Suppressor macrophage treated with lipopolysaccharide for 4 hours (primary cell): ENCODE data around the gene CIB4.

Experiments used
- DNase-seq: peaks from one replicate; pipeline ENCODE4 v3.0.0-alpha.2; 2020

CIB4 gene

GRCh38 chr2:26564121-26564644 is 77.0 kb downstream of the CIB4 start:
- no peak for DNase-seq

- DNase-seq, result no peak
Measured at GRCh38 chr2:26563686-26564085, 77.5 kb downstream of the CIB4 start.

- DNase-seq, result no peak
Measured at GRCh38 chr2:26562811-26563645, 78.1 kb downstream of the CIB4 start.

DNA sequence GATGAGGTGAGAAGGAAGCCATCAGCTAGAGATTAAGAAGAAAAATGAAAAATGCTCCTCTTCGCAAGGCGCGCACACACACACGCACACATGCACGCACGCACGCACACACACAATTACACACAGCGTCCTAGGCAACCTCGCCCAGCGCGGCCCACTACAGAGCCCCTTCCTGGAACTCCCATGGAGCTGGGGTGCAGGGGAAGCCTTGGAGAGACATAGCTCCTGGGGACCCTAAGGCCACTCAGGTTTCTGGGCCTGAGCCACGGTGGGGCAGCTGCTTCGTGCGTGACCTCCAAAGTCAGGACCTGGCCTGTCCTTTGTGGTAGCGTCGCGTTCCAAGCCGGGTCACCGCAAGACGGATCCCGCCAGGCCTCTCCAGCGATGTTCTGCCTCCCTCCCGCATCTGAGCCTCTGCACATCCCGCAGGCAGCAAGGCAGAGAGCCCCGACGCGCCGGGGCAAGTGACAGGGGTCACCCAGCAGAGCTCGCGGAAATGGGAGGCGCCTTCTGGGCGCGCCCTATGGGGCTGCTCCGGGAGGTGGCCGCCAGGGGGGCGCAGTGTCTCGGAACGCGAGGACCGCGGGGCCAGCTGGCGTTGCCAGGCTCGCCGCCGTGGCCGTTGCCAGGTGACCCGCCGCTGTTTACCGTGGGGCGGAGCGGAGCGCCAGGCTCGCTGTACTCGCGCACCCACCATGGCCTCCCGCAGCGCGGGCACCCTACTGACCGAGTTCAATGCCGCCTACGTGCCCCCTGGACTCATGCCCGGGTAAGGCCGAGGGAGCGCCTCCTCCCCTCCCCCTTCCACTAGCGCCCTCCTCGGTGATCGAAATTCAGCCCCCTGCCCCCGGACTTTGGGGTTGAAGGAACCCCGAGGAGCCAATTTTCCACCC is 79.0 kb downstream of the CIB4 start:
- peak; percentile 14 for DNase-seq

GRCh38 chr2:26561376-26561775 is 79.8 kb downstream of the CIB4 start:
- DNase-seq, result no peak

- no peak for DNase-seq
Measured at GRCh38 chr2:26560892-26561291, 80.3 kb downstream of the CIB4 start.

GRCh38 chr2:26559556-26559955 is 81.6 kb downstream of the CIB4 start:
- no peak for DNase-seq

DNA sequence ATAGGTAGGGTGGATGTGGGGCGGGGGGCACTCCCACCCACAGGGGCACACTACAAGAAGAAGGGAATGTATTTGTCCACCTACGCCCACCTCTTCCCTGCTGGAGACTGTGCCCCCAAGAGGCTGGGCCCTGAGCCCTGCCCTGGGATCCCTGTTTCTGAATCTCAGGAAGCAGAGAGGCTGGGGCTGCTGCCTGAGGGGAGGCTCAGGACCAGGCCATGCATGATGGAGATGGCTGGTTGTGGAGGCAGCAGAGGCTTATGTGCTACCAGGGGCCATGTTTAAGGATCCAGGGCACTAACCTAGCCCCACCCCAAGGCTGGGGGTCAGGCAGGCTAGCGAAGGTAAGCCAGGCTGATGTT is 82.1 kb downstream of the CIB4 start:
- DNase-seq, result no peak

DNA sequence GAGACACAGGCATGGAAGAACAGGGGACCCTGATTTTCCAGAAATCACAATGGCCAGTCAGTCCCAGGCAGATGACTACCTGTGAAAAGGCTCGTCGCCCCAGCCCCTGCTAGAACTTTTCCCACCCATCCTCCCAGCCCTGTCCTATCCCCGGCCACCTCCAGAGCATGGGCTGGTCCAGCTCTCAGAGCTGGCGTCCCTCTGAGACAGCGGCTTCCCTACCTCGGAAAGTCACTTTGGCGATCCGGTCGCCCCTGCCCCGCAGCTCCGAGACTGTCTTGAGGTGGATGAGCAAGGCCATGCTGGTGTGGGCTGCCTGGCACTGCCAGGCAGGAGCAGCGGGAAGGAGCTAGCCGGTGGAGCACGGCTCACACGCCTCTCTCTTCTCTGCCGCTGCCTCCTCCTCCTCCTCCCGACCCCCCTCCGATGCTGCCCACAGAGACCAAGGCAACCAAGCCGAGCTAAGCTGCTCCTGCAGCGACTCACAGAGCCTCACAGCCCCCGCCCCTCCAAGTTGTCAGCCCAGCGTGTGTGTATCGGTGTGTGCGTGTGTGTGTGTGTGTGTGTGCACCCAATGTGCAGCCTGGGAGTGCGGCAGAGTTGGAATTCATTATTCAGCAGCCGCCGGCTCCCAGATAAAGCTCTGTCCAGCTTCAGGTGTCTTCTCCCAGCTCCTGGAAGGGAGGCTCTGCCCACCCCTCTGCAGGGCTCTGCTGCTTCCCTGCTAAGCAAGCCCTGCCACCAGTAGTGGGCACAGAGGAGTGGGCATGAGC is 82.7 kb downstream of the CIB4 start:
- DNase-seq, result no peak

DNA sequence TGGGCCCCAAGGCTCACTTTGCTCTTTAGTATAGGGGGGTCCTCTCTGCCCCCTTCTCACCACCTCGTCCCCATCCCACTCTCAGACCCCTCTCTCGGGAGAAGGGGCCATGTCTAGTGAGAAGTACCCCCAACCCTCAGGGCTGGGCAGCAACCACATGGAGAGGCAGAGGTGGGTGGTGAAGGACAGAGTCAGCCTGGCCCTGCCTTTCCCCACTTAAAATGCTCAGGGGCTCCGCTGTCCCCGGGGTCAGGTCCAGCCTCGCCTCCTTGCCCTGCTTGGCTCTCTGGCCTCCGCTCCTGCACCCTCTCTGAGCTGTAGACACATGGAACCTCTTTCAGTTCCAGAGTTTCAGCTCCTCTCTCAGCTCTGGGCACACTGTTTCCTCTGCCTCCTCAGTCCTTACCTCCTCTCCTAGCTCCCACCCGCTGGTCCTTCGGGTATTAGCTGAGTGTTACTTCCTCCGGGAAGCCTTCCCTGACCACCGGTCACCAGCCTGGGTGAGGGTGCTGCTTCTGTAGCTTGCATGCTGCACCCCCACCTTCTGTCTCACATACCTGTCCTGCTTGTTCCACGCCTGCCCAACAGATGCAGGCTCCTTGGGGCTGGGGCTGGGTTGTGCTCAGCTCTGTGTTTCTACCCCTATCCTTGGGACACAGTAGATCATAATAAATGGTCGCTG is 83.8 kb downstream of the CIB4 start:
- no peak for DNase-seq

DNA sequence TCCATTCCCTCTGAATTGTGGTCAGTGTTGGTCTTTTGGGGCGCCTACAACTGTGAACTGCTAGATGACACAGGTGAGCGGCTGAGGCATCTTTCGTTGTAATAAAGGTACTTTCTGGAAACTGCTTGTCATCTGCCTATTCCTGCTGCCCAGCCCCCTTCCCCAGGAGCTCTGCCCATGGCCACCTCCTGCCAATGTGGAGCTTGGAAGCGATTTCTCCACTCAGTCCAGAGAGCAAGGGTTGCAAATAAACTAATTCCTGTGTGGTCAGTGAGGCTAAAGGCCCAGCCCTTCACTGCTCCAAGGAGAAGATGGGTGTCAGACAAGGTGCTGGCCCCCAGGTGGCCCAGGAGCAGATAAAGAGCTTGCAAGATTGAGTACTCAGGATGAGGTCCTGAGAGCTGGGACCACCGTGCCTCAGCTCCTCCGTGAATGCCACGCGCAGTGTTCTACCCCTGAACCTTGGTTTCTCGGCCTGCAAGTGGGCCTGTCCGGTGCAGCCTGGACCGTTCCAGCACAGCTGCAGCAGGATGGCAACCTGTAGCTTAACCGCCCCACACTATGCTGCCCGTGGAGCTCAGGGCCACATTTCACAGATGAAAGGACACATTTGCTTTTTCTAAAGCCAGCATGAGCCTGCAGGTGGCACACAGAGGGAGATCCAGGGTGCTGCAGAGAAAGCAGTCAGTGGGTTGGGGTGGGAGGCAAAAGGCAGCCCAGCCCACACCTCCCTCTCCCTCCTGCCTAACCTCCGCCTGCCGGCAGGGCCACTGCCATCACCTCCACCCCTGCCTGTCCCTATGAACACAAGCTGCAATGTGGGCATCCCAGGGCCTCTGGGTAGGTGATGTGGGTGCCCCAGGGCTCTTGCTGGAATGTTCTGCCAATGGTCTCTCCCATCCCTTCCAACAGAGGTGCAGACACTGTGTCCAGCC is 84.6 kb downstream of the CIB4 start:
- no peak for DNase-seq

- DNase-seq, result no peak
Measured at GRCh38 chr2:26555246-26556133, 85.7 kb downstream of the CIB4 start.

DNA sequence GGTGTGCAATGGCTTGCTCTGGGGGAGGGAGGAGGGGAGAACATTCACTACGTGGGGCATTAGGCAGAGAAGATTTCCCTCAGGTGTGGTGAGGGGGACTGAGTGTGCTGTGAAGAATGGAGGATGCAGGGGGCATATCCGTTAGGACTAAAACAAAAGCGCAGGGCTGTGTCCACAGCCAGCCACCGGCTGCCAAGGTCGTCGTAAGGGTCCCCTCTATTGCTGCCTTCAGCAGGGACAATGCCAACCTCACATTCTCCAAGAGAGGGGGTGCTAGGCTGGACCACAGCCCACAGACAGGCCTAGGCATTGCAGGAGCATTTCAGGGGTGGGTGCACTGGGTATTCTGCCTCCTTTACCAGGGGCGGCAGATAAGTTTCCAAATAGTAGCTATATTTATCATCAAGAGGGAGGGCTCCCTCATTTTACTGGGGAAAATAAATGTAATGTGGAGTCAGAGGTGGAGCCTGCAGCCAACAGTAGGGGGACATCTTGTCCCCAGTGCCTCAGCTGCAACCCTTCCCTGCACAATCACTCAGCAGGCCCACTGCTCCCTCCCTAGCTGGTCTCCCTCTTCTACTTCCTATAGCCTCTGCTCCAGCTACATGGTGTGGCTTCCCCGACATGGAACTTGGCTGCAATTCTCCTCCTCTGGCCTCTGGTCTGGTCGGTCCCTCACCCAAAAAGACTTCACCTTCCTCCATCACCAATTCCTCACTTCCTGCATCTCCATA is 88.4 kb downstream of the CIB4 start:
- DNase-seq, result no peak

- DNase-seq, result no peak
Measured at GRCh38 chr2:26550276-26551015, 90.7 kb downstream of the CIB4 start.

DNA sequence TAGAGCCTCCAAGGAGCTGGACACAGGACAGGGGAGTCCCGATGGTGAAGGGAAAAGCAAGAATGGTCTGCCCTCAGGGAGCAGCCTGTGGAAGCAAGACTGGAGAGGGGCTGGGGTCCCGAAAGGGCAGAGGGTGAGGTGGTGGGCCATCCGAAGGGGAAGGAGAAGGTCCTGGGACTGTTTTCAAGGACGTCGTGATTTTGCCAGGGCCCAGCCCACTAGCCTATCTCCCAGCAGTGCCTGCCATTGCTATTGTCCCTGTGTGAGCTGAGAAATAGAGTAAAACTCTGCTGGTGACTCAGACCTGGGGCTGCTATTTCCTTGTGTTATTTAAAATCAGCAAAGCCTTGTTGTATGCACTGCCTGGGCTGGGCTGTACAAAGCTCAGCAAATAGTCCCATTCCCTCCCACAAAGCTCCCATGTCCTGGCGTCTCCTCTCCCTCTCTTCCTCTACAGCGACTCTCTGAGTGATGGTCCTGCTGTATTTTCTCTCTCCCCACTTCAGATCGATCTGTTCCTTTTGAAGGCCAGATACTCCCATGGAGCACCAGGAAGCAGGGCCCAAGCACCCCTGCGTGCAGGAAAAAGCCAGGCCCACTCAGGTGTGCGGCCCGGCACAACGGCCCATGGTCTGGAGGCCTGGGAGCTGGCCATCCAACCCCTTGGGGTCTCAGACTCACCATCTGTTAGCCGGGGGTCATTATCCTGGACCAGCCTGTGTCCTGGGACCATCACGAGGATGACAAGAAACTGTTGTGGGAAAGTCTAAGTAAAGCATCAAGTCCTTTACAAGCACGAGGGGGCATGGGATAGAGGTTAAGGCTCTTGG is 98.3 kb downstream of the CIB4 start:
- no peak for DNase-seq

GRCh38 chr2:26542194-26542455 is 99.0 kb downstream of the CIB4 start:
- no peak for DNase-seq

DNA sequence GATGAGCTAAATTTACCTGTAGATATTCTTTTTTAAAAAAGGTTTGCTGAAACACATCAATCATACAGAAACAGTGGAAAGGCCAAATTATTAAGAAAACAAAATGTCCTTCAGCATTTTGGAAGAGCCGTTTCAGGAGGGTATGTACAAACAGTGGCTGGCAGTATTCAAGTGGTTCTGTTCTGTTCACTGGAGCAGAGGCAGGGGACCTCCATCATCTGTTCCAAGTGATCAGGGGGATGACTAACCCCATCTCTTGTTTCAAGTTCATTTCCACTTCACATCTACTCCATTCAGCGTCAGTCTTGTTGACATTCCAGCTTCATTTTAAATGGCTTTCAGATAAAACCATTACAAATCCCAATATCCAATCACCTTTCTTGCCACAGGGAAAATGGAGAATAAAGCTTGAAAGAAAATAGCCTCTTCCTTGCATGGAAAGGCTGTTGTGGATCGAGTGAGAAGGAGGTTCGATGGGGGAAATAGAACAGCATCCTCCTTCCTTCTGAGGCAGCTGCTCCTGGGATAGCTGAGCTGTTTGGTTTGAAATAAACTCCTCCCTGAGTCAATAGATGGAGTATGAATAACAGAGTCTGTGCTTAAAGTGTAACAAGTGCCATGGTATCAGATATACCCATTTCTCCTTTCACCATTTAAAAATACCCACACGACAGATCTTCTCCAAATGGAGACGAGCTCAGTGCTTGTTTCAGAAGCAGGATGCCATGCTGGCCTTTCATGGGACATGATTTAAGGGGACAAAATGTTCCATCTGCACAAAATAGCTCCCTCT is 99.6 kb downstream of the CIB4 start:
- no peak for DNase-seq
